C4-2B (cell line): ENCODE results near the gene GNLY.

Experiments used
- ZFX ChIP-seq: fragments of 450-650 bp; IDR thresholded peaks from 2 replicates; pipeline ENCODE4 v1.6.1; 2017
- TF ChIP-seq, protein P1 (sequence below): fragments of 450-650 bp; conservative IDR thresholded peaks from 2 replicates; pipeline ENCODE4 v1.5.1; 2017; ENCODE audit warnings: mild to moderate bottlenecking

DNA sequence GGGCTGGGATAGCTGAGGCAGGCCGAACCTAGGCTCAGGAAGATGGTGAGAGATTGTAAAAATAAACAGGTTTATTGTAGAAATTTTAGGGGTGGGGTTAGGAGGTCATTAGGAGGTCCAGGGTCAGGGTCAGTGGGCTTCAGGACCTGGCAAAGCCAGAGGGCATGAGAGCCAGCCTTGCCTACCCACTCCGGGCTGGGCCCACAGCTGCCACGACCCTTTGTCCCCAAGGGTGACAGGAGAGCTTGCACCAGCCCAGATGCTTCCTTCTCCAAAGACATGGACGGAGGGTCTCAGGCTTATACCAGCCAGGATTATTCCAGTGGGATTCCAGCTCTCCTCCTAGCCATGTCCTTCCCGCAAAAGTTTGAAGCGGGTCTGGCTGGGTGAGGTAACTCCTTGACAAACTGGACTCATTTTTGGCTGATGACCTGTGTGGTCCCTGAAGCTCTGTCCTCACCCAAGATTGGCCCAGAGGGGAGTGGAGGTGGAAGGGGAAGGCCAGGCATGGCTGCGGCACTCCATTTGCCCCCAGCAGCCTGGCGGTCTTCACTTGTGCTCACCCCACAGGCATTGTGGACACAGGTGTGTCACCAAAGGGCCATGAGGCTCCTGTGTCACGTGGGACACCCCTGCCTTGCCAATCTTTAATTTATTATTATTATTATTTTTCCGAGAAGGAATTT is 35.8 kb downstream of the GNLY start:
- TF ChIP-seq, protein P1, sequence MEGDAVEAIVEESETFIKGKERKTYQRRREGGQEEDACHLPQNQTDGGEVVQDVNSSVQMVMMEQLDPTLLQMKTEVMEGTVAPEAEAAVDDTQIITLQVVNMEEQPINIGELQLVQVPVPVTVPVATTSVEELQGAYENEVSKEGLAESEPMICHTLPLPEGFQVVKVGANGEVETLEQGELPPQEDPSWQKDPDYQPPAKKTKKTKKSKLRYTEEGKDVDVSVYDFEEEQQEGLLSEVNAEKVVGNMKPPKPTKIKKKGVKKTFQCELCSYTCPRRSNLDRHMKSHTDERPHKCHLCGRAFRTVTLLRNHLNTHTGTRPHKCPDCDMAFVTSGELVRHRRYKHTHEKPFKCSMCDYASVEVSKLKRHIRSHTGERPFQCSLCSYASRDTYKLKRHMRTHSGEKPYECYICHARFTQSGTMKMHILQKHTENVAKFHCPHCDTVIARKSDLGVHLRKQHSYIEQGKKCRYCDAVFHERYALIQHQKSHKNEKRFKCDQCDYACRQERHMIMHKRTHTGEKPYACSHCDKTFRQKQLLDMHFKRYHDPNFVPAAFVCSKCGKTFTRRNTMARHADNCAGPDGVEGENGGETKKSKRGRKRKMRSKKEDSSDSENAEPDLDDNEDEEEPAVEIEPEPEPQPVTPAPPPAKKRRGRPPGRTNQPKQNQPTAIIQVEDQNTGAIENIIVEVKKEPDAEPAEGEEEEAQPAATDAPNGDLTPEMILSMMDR, result no peak
- no peak for TF ChIP-seq ZFX
